ENCODE measurements around the gene FGD3. TPM values are rescaled to one million over a fixed set of nuclear protein-coding genes. Genes with fewer than 3 reads are reported as not detected.

FGD3 gene
- total and polyA plus RNA-seq, 10 donors = 30.7 to 99.1 (median 68.7) TPM

DNA sequence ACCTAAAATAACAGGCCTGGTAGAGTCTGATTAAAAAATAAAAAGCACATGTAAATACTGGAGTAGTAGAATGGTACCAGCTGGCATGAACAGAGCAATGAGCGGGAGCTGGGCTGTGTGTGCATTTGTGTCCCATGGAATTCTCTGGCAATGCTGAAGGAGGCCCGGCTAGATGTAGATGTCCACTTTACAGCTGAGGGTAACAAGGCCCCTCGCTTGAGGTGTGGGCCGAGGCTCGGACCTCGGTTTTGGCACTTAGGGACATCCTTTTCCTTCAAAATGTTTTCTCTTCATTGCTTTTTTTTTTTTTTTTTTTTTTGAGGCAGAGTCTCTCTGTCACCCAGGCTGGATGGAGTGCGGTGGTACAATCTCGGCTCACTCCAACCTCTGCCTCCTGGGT, 1.5 kb upstream of the FGD3 start:
- Histone ChIP-seq H3K27ac (no peak overlapping the region), H3K27me3 (replicated peaks in 1 of 7) (peaks cover 0 to 39% (median 18%) of the 10 kb centered on the region in 7 donors), H3K9me3 (no peaks in the 10 kb centered on the region), H3K4me1 (peaks cover 0 to 25% (median 12%) of the 10 kb centered on the region in 6 donors), H3K4me3 (no peak overlapping the region), H3K36me3 (no peaks in the 10 kb centered on the region)
- intact Hi-C loops (cut with DNase I; ENCODE audit: low total_unique reads) = no loop called here
- 90 to 98% (median 93%) methylated on average over 8 of the region's 8 CpGs for WGBS, 5 donors
- TF ChIP-seq POLR2A (IDR thresholded peaks at IDR 0.05) (no peak), POLR2AphosphoS5 (IDR thresholded peaks at IDR 0.05) (no peak)
- TF ChIP-seq, protein P1, sequence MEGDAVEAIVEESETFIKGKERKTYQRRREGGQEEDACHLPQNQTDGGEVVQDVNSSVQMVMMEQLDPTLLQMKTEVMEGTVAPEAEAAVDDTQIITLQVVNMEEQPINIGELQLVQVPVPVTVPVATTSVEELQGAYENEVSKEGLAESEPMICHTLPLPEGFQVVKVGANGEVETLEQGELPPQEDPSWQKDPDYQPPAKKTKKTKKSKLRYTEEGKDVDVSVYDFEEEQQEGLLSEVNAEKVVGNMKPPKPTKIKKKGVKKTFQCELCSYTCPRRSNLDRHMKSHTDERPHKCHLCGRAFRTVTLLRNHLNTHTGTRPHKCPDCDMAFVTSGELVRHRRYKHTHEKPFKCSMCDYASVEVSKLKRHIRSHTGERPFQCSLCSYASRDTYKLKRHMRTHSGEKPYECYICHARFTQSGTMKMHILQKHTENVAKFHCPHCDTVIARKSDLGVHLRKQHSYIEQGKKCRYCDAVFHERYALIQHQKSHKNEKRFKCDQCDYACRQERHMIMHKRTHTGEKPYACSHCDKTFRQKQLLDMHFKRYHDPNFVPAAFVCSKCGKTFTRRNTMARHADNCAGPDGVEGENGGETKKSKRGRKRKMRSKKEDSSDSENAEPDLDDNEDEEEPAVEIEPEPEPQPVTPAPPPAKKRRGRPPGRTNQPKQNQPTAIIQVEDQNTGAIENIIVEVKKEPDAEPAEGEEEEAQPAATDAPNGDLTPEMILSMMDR (IDR thresholded peaks at IDR 0.05 in 8 of 11, conservative IDR thresholded peaks at IDR 0.05 in 3 of 11) = no peak
- no peak for DNase-seq

DNA sequence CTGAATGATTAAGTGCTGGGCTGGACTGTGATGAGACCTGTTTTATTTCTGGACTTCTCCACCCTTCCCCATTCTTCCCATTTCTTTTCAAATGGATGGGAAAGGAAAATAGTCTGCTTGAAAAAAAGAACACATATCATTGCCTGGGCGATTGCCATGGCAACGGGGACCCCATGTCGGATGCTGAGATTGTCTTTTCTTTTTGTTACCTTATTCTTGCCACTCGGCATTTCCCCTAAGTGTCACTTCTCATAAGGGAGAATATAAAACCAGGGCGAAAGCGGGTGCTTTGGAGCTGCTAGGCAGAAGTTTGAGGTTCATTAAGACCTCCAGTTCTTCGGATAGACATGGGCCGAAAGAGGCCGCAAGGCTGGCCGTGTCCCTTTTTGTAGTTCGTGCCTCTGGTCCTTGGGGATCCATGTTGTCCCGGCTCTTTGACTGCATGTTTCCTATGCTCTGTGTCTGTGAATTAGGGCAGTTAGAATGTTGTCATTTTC, 763 bp downstream of the FGD3 start:
- no peak for DNase-seq

DNA sequence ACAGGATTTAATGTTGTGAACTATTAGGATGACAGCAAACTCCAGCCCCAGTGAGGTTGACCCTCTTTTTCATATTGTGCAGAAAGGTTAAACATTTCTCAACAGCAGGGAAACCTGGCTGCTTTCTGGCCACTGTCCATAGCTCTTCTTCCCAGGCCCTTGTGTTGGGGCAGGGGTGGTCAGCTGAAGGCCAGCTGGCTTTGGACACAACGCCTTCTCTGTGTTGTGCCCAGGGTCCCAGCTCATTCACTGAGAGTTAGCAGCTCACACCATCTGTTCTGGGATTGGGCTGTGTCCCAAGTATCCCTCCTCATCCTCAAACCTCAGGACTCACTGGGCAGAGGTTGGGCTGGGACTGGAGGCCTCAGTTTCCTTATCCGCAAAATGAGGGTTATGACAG, 1.3 kb downstream of the FGD3 start:
- no peak for DNase-seq
- H3K27ac ChIP-seq = no peak overlapping the region
- peaks cover 0 to 39% (median 18%) of the 10 kb centered on the region in 7 donors for H3K27me3 ChIP-seq (replicated peaks in 1 of 7)
- TF ChIP-seq POLR2A (IDR thresholded peaks at IDR 0.05) (no peak), POLR2AphosphoS5 (IDR thresholded peaks at IDR 0.05) (no peak)
- TF ChIP-seq, protein P1 (IDR thresholded peaks at IDR 0.05 in 8 of 11, conservative IDR thresholded peaks at IDR 0.05 in 3 of 11) = no peak
- H3K9me3 ChIP-seq = no peaks in the 10 kb centered on the region
- H3K4me3 ChIP-seq = peak overlapping the region in 1 of 8 donors; percentile 66
- peaks cover 7 to 32% (median 19%) of the 10 kb centered on the region in 6 donors for H3K4me1 ChIP-seq
- WGBS, 5 donors = 84 to 96% (median 88%) methylated on average over 2 of the region's 2 CpGs
- intact Hi-C loops (cut with DNase I; ENCODE audit: low total_unique reads) = no loop called here
- H3K36me3 ChIP-seq = no peaks in the 10 kb centered on the region

More for the DNA sequence above, 763 bp downstream of the FGD3 start:
- peak overlapping the region in 4 of 8 donors; percentile 27 to 66 (median 48) for H3K4me3 ChIP-seq
- H3K4me1 ChIP-seq = peaks cover 2 to 30% (median 14%) of the 10 kb centered on the region in 6 donors
- H3K36me3 ChIP-seq = no peaks in the 10 kb centered on the region
- intact Hi-C loops (cut with DNase I; ENCODE audit: low total_unique reads) = no loop called here
- peaks cover 0 to 39% (median 18%) of the 10 kb centered on the region in 7 donors for H3K27me3 ChIP-seq (replicated peaks in 1 of 7)
- 89 to 95% (median 91%) methylated on average over 12 of the region's 12 CpGs for WGBS, 5 donors
- H3K9me3 ChIP-seq = no peaks in the 10 kb centered on the region
- peak overlapping the region in 1 of 8 donors; percentile 68 for H3K27ac ChIP-seq
- TF ChIP-seq POLR2AphosphoS5 (IDR thresholded peaks at IDR 0.05) = no peak
- TF ChIP-seq POLR2A (IDR thresholded peaks at IDR 0.05) = no peak
- TF ChIP-seq, protein P1 (IDR thresholded peaks at IDR 0.05 in 8 of 11, conservative IDR thresholded peaks at IDR 0.05 in 3 of 11) = no peak

DNA sequence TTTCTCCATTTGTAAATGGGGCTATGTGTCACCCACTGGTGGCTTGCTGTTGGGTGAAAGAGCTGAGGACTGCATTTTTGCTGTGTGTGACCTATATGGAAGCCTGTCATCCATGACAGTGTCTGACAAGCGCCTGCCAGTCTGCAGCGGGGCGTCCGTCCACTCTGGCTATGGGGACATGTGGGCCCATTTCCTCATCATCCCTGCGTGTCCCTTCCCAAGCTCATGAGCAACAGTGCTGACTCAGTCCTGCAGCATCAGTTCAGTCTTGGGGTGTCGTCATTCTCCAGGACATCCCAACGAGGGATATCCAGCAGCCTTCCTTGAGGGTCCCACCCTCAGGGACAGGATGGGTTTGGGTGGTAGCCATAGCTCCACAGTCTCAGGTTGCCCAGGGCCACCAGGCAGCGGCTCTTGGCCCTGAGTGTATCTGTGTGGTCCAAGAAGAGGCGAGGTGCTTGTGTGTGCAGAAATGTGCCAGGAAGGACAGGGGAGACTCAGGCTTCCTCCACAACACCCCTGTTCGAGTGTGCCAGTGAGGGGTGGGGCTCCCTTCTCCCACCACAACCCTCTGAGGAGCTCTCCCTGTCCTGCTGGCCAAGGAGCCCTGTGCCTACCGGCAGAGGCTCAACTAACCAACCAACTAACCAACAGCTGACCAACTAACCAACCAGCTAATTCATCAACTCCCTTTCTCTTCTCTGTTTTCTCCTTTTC, 2.1 kb downstream of the FGD3 start:
- no peak for DNase-seq

More for the DNA sequence above, 2.1 kb downstream of the FGD3 start:
- Histone ChIP-seq H3K4me1 (peaks cover 11 to 40% (median 27%) of the 10 kb centered on the region in 6 donors), H3K4me3 (no peak overlapping the region), H3K27me3 (replicated peaks in 1 of 7) (peaks cover 0 to 39% (median 18%) of the 10 kb centered on the region in 7 donors), H3K27ac (no peak overlapping the region), H3K36me3 (no peaks in the 10 kb centered on the region), H3K9me3 (no peaks in the 10 kb centered on the region)
- intact Hi-C loops (cut with DNase I; ENCODE audit: low total_unique reads) = no loop called here
- 79 to 84% (median 80%) methylated on average over 10 to 11 of the region's 11 CpGs for WGBS, 5 donors
- TF ChIP-seq POLR2AphosphoS5 (IDR thresholded peaks at IDR 0.05) = no peak
- TF ChIP-seq, protein P1 (IDR thresholded peaks at IDR 0.05 in 8 of 11, conservative IDR thresholded peaks at IDR 0.05 in 3 of 11) = no peak
- no peak for TF ChIP-seq POLR2A (IDR thresholded peaks at IDR 0.05)

All from spleen (tissue), 11 donors.